BJ (cell line): ENCODE data around the gene SERPINE2. TPM values are rescaled to one million over a fixed set of nuclear protein-coding genes. Genes with fewer than 3 reads are reported as not detected.

Source experiments
- CTCF ChIA-PET: fragments of 350-600 bp; formaldehyde crosslinking; extraction: SDS; loops from one replicate; lab custom pipeline; 2021; ENCODE audit warnings: antibody characterized with exemption, inconsistent platforms; lab: Yijun Ruan, JAX
- POLR2A ChIA-PET: fragments of 300-600 bp; sonication (Branson Sonifier 250); formaldehyde crosslinking; extraction: SDS; loops from one replicate; lab custom pipeline; 2021; ENCODE audit warnings: antibody characterized with exemption; lab: Charles Lee
- DNase-seq: peaks from one replicate; pipeline ENCODE4 v3.0.0-alpha.2; 2011; ENCODE audit warnings: low read depth
- H3K27me3 ChIP-seq: 2 replicates; pipeline ENCODE4 v1.6.0; 2011; ENCODE audit warnings: low read length; ENCODE audit not compliant: control insufficient read depth, insufficient read depth
- H3K36me3 ChIP-seq: 2 replicates; pipeline ENCODE4 v1.5.1; 2011; ENCODE audit warnings: low read length; ENCODE audit not compliant: control insufficient read depth, insufficient read depth
- H3K4me3 ChIP-seq: 2 replicates; pipeline ENCODE4 v1.5.1; 2011; ENCODE audit warnings: low read depth, mild to moderate bottlenecking, control low read depth, low read length
- CTCF ChIP-seq: IDR thresholded peaks from 2 replicates; pipeline ENCODE4 v1.5.1; 2011; ENCODE audit warnings: low read depth, mild to moderate bottlenecking, control low read depth, inconsistent platforms, low read length, moderate library complexity; ENCODE audit not compliant: insufficient read depth
- polyA plus RNA-seq: library from polyadenylated mRNA; depleted of rRNA; stranded (reverse); fragments of >200 nt; gene quantifications from 2 replicates; pipeline ENCODE4 v1.2.3, GENCODE V29; 2011

Gene SERPINE2
- polyA plus RNA-seq, 1 experiment, result 750 TPM

- ChIA-PET CTCF (no interaction called here), POLR2A (no interaction called here)
- Histone ChIP-seq H3K4me3 (no peak overlapping the region), H3K27me3 (no peaks in the 10 kb centered on the region), H3K36me3 (no peaks in the 10 kb centered on the region)
- TF ChIP-seq CTCF, result no peak
- no peak for DNase-seq
These were observed 34.6 kb upstream of the SERPINE2 start for GRCh38 chr2:224073676-224074075.

GRCh38 chr2:224072541-224073188 lies 33.6 kb upstream of the SERPINE2 start:
- Histone ChIP-seq H3K36me3 (no peaks in the 10 kb centered on the region), H3K4me3 (no peak overlapping the region), H3K27me3 (no peaks in the 10 kb centered on the region)
- no peak for DNase-seq
- CTCF ChIA-PET, result interaction anchor here (1.5 kb wide), 1 partner anchor 9 kb away, joined by 5 read pairs; no protein-coding TSS in a partner anchor
- TF ChIP-seq CTCF, result no peak
- POLR2A ChIA-PET, result no interaction called here

- no peaks in the 10 kb centered on the region for H3K36me3 ChIP-seq
- POLR2A ChIA-PET, result no interaction called here
- CTCF ChIA-PET, result interaction anchor here (1.0 to 4.7 kb wide), 2 partner anchors 13 kb away, joined by 3 to 22 read pairs; no protein-coding TSS in a partner anchor
- no peaks in the 10 kb centered on the region for H3K27me3 ChIP-seq
- no peak for TF ChIP-seq CTCF
- no peak overlapping the region for H3K4me3 ChIP-seq
- no peak for DNase-seq
These were observed 30.1 kb upstream of the SERPINE2 start for GRCh38 chr2:224069172-224069571.

GRCh38 chr2:224063298-224063648 lies 24.2 kb upstream of the SERPINE2 start:
- no peak for DNase-seq
- Histone ChIP-seq H3K4me3 (no peak overlapping the region), H3K27me3 (no peaks in the 10 kb centered on the region), H3K36me3 (no peaks in the 10 kb centered on the region)
- CTCF ChIA-PET, result interaction anchor here (0.5 to 1.8 kb wide), 3 partner anchors 24 to 221 kb away, joined by 3 to 6 read pairs (median 3); no protein-coding TSS in a partner anchor
- POLR2A ChIA-PET, result no interaction called here
- no peak for TF ChIP-seq CTCF

GRCh38 chr2:224062481-224063297 lies 23.6 kb upstream of the SERPINE2 start:
- H3K36me3 ChIP-seq, result no peaks in the 10 kb centered on the region
- H3K27me3 ChIP-seq, result no peaks in the 10 kb centered on the region
- no peak for TF ChIP-seq CTCF
- H3K4me3 ChIP-seq, result no peak overlapping the region
- POLR2A ChIA-PET, result no interaction called here
- CTCF ChIA-PET, result no interaction called here
- no peak for DNase-seq
